AG04450 (cell line): Measurements from ENCODE around the gene FAF1. TPM values are rescaled to one million over a fixed set of nuclear protein-coding genes. Genes with fewer than 3 reads are reported as not detected.

Source experiments
- CTCF ChIA-PET: fragments of 300-600, 350-600 bp; formaldehyde crosslinking; extraction: SDS; loops from one replicate; lab custom pipeline; 2022; ENCODE audit warnings: antibody characterized with exemption, inconsistent platforms; lab: Charles Lee
- POLR2A ChIA-PET: fragments of 350-600 bp; formaldehyde crosslinking; extraction: SDS; loops from one replicate; lab custom pipeline; 2021; ENCODE audit warnings: antibody characterized with exemption, inconsistent platforms; lab: Yijun Ruan, JAX
- DNase-seq: peaks from one replicate; pipeline ENCODE4 v3.0.0-alpha.2; 2011; ENCODE audit warnings: low read depth, low spot score
- H3K27ac ChIP-seq: one replicate; pipeline ENCODE4 v1.5.1; 2012; ENCODE audit warnings: low read depth, low read length, control low read depth
- H3K27me3 ChIP-seq: one replicate; pipeline ENCODE4 v1.6.0; 2012; ENCODE audit warnings: low read length; ENCODE audit not compliant: control insufficient read depth, insufficient read depth
- H3K4me3 ChIP-seq: 2 replicates; pipeline ENCODE4 v1.5.1; 2011; ENCODE audit warnings: mild to moderate bottlenecking, low read depth, low read length, control low read depth
- H3K9me3 ChIP-seq: 2 replicates; pipeline ENCODE4 v1.5.1; 2012; ENCODE audit warnings: low read length; ENCODE audit not compliant: control insufficient read depth, insufficient read depth
- polyA plus RNA-seq: library from polyadenylated mRNA; depleted of rRNA; stranded (reverse); fragments of >200 nt; gene quantifications from 2 replicates; pipeline ENCODE4 v1.2.3, GENCODE V29; 2011
- TF ChIP-seq, protein P1 (sequence below): IDR thresholded peaks from 2 replicates; pipeline ENCODE4 v1.5.1; 2011; ENCODE audit warnings: low read depth, low read length, control low read depth, inconsistent platforms

The FAF1 gene
- polyA plus RNA-seq, 1 experiment, result 37.9 TPM

DNA sequence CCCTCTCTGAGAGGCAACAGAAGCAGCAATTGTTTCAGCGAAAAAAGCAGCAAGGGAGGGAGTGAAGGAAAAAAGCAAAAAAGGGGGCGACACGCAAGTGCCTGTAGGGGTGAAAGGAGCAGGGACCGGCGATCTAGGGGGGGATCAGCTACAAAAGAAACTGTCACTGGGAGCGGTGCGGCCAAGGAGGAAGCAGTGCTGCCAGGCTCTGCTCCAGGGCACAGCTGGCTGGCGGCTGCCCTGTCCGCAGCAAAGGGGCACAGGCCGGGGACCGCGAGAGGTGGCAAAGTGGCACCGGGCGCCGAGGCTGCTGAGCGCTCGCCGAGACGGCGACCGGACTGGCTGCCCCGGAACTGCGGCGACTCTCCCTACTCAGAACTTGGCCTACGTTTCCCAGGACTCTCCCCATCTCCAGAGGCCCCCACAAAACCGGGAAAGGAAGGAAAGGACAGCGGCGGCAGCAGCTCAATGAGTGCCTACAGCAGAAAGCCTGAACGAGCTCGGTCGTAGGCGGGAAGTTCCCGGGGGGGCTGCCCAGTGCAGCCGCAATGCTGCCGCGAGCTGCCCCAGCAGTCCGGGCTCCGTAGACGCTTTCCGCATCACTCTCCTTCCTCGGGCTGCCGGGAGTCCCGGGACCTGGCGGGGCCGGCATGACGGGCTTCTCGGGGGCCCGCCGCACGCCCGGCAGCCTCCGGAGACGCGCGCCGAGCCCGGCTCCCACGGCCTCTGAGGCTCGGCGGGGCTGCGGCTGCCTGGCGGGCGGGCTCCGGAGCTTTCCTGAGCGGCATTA, 8.9 kb upstream of the FAF1 start:
- Histone ChIP-seq H3K4me3 (peak overlapping the region; percentile 85), H3K27ac (peak overlapping the region; percentile 81), H3K27me3 (no peaks in the 10 kb centered on the region), H3K9me3 (no peaks in the 10 kb centered on the region)
- TF ChIP-seq, protein P1, sequence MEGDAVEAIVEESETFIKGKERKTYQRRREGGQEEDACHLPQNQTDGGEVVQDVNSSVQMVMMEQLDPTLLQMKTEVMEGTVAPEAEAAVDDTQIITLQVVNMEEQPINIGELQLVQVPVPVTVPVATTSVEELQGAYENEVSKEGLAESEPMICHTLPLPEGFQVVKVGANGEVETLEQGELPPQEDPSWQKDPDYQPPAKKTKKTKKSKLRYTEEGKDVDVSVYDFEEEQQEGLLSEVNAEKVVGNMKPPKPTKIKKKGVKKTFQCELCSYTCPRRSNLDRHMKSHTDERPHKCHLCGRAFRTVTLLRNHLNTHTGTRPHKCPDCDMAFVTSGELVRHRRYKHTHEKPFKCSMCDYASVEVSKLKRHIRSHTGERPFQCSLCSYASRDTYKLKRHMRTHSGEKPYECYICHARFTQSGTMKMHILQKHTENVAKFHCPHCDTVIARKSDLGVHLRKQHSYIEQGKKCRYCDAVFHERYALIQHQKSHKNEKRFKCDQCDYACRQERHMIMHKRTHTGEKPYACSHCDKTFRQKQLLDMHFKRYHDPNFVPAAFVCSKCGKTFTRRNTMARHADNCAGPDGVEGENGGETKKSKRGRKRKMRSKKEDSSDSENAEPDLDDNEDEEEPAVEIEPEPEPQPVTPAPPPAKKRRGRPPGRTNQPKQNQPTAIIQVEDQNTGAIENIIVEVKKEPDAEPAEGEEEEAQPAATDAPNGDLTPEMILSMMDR, result no peak
- DNase-seq, result no peak
- ChIA-PET CTCF (interaction anchor here (0.9 to 1.6 kb wide), 5 partner anchors 9 to 220 kb away, joined by 3 to 5 read pairs (median 5); partner anchors contain the start of gene FAF1), POLR2A (interaction anchor here (0.6 to 2.1 kb wide), 5 partner anchors 8 to 279 kb away, joined by 3 to 13 read pairs (median 7); partner anchors contain the start of gene FAF1)

DNA sequence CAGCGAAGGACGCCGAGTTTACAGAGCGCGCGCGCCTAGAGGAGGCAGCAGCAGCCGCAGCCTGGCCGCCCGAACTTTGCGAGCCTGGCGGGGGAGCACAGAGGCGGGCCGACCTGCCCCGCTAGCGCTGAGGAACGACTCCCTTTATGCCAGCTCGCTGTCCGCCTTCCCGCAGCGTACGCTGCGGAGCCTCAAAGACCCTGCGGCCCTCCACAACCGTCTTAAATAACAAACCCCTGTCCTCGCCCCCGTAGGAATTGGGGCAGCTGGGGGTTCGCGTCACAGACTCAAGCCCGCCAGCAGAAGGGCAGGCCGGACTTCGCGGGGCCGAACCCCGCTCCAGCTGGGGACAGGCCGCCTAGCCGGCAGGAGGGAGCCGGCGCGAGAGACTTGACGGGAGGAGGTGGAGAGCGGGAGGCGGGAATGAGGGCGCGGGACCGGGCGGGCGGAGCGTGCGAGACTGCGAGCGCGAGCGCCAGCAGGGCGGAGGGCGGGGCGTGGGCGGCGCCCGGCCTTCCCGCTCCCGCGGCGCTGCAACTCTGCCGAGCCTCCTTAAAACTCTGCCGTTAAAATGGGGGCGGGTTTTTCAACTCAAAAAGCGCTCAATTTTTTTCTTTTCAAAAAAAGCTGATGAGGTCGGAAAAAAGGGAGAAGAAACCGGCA, 8.2 kb upstream of the FAF1 start:
- ChIA-PET CTCF (interaction anchor here (0.9 to 1.6 kb wide), 7 partner anchors 8 to 222 kb away, joined by 3 to 6 read pairs (median 3); partner anchors contain the start of gene FAF1), POLR2A (interaction anchor here (0.6 to 2.1 kb wide), 6 partner anchors 8 to 280 kb away, joined by 3 to 13 read pairs (median 6); partner anchors contain the start of gene FAF1)
- Histone ChIP-seq H3K4me3 (peak overlapping the region; percentile 85), H3K9me3 (no peaks in the 10 kb centered on the region), H3K27ac (peak overlapping the region; percentile 97), H3K27me3 (no peaks in the 10 kb centered on the region)
- peak; percentile 76 for DNase-seq
- TF ChIP-seq, protein P1, result peak; percentile 45

- Histone ChIP-seq H3K4me3 (peak overlapping the region; percentile 85), H3K27me3 (no peaks in the 10 kb centered on the region), H3K9me3 (no peaks in the 10 kb centered on the region), H3K27ac (peak overlapping the region; percentile 97)
- ChIA-PET POLR2A (interaction anchor here (1.0 to 1.8 kb wide), 2 partner anchors 10 to 38 kb away, joined by 3 to 13 read pairs; no protein-coding TSS in a partner anchor), CTCF (interaction anchor here (0.6 to 1.1 kb wide), 4 partner anchors 38 to 279 kb away, joined by 3 to 6 read pairs (median 4); no protein-coding TSS in a partner anchor)
- TF ChIP-seq, protein P1, result no peak; the same call in 1 of the 2 replicates
- DNase-seq, result no peak
Observed at GRCh38 chr1:50967416-50968157, 7.5 kb upstream of the FAF1 start.

DNA sequence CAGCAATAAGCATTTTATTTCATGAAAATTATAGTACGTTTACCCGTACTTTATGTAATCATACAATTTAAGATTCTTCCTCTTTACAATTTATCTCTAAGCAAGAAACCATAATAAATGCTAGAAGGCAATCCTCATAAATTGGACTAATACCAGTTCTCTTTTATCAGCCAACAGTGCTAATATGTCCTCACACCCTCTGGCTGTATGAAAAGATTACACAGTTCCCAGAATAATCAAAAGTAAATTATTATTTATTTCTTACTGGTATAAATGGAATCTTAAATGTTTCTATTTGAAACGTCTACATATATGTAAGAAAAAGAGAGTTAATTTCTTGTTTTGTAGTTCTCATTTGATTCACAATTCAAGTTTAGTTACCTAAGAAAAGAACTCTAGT, 6.9 kb upstream of the FAF1 start:
- Histone ChIP-seq H3K27me3 (no peaks in the 10 kb centered on the region), H3K27ac (no peak overlapping the region), H3K4me3 (peak overlapping the region; percentile 85; the same call in 1 of the 2 replicates), H3K9me3 (no peaks in the 10 kb centered on the region)
- no peak for DNase-seq
- ChIA-PET POLR2A (no interaction called here), CTCF (interaction anchor here (0.6 to 1.4 kb wide), 5 partner anchors 37 to 280 kb away, joined by 3 to 6 read pairs (median 4); no protein-coding TSS in a partner anchor)
- TF ChIP-seq, protein P1, result no peak
